Measurements from ENCODE around the gene FCN2. TPM values are rescaled to one million over a fixed set of nuclear protein-coding genes. Genes with fewer than 3 reads are reported as not detected.

FCN2 gene
- total RNA-seq, 5 donors from 2014 or later (not counting 1 experiment from before 2014, with no cell fraction given) = not detected

GRCh38 chr9:134847138-134847537 is 33.5 kb upstream of the FCN2 start:
- ChIA-PET CTCF (no interaction called here), POLR2A (no interaction called here)
- Mint-ChIP-seq H3K27ac (no peak overlapping the region), H3K4me1 (no peaks in the 10 kb centered on the region), H3K27me3 (no peaks in the 10 kb centered on the region), H3K4me3 (no peak overlapping the region), H3K9me3 (no peaks in the 10 kb centered on the region), H3K36me3 (no peaks in the 10 kb centered on the region)
- 83% methylated on average over 2 of the region's 3 CpGs for WGBS (ENCODE audit: insufficient coverage)
- no peaks in the 10 kb centered on the region for H3K36me3 ChIP-seq (ENCODE audit: control insufficient read depth in 2 of 2, extremely low read depth in 1 of 2, insufficient read depth in 1 of 2, low read length in 1 of 2)
- no peak for ATAC-seq (replicated peaks in 1 of 4)
- H3K27ac ChIP-seq (ENCODE audit: low read length) = no peak overlapping the region
- H3K4me3 ChIP-seq (ENCODE audit: control insufficient read depth in 1 of 2, extremely low read depth in 1 of 2, low read length in 1 of 2) = no peak overlapping the region
- H3K27me3 ChIP-seq (replicated peaks in 1 of 2; ENCODE audit: control insufficient read depth in 2 of 2, extremely low read depth in 1 of 2, insufficient read depth in 2 of 2, low read length in 1 of 2) = peaks cover 0 to 21% of the 10 kb centered on the region in 2 experiments
- no peaks in the 10 kb centered on the region for H3K4me1 ChIP-seq (ENCODE audit: control insufficient read depth in 1 of 2, extremely low read depth in 1 of 2, insufficient read depth in 2 of 2, low read length in 2 of 2)
- no peak for DNase-seq
- H3K9me3 ChIP-seq = no peaks in the 10 kb centered on the region

- ChIA-PET POLR2A (no interaction called here), CTCF (no interaction called here)
- no peak overlapping the region for H3K27ac ChIP-seq (ENCODE audit: low read length)
- Mint-ChIP-seq H3K36me3 (no peaks in the 10 kb centered on the region), H3K27me3 (no peaks in the 10 kb centered on the region), H3K4me1 (no peaks in the 10 kb centered on the region), H3K27ac (no peak overlapping the region), H3K9me3 (no peaks in the 10 kb centered on the region), H3K4me3 (no peak overlapping the region)
- H3K4me1 ChIP-seq (ENCODE audit: control insufficient read depth in 1 of 2, extremely low read depth in 1 of 2, insufficient read depth in 2 of 2, low read length in 2 of 2) = no peaks in the 10 kb centered on the region
- H3K9me3 ChIP-seq = no peaks in the 10 kb centered on the region
- WGBS (ENCODE audit: insufficient coverage) = 54% methylated on average over 13 of the region's 16 CpGs
- no peak for ATAC-seq (replicated peaks in 1 of 4)
- no peak overlapping the region for H3K4me3 ChIP-seq (ENCODE audit: control insufficient read depth in 1 of 2, extremely low read depth in 1 of 2, low read length in 1 of 2)
- DNase-seq = no peak
- no peaks in the 10 kb centered on the region for H3K36me3 ChIP-seq (ENCODE audit: control insufficient read depth in 2 of 2, extremely low read depth in 1 of 2, insufficient read depth in 1 of 2, low read length in 1 of 2)
- H3K27me3 ChIP-seq (replicated peaks in 1 of 2; ENCODE audit: control insufficient read depth in 2 of 2, extremely low read depth in 1 of 2, insufficient read depth in 2 of 2, low read length in 1 of 2) = peaks cover 0 to 22% of the 10 kb centered on the region in 2 experiments
Measured at GRCh38 chr9:134847752-134848432, 32.7 kb upstream of the FCN2 start.

GRCh38 chr9:134848504-134848903 is 32.1 kb upstream of the FCN2 start:
- CTCF ChIA-PET = no interaction called here
- H3K27ac ChIP-seq (ENCODE audit: low read length) = no peak overlapping the region
- H3K27me3 Mint-ChIP-seq = no peaks in the 10 kb centered on the region
- no peak overlapping the region for H3K4me3 ChIP-seq (ENCODE audit: control insufficient read depth in 1 of 2, extremely low read depth in 1 of 2, low read length in 1 of 2)
- H3K27ac Mint-ChIP-seq = no peak overlapping the region
- 87% methylated on average over 3 of the region's 10 CpGs for WGBS (ENCODE audit: insufficient coverage)
- H3K4me1 ChIP-seq (ENCODE audit: control insufficient read depth in 1 of 2, extremely low read depth in 1 of 2, insufficient read depth in 2 of 2, low read length in 2 of 2) = no peaks in the 10 kb centered on the region
- H3K4me1 Mint-ChIP-seq = no peaks in the 10 kb centered on the region
- H3K4me3 Mint-ChIP-seq = no peak overlapping the region
- POLR2A ChIA-PET = no interaction called here
- no peaks in the 10 kb centered on the region for H3K9me3 ChIP-seq
- H3K36me3 ChIP-seq (ENCODE audit: control insufficient read depth in 2 of 2, extremely low read depth in 1 of 2, insufficient read depth in 1 of 2, low read length in 1 of 2) = no peaks in the 10 kb centered on the region
- peaks cover 0 to 26% of the 10 kb centered on the region in 2 experiments for H3K27me3 ChIP-seq (replicated peaks in 1 of 2; ENCODE audit: control insufficient read depth in 2 of 2, extremely low read depth in 1 of 2, insufficient read depth in 2 of 2, low read length in 1 of 2)
- DNase-seq (no peak), ATAC-seq (replicated peaks in 1 of 4) (no peak)
- no peaks in the 10 kb centered on the region for H3K36me3 Mint-ChIP-seq
- no peaks in the 10 kb centered on the region for H3K9me3 Mint-ChIP-seq

GRCh38 chr9:134850611-134851010 is 30.0 kb upstream of the FCN2 start:
- WGBS (ENCODE audit: insufficient coverage) = 92% methylated on average over 8 of the region's 9 CpGs
- no peak overlapping the region for H3K4me3 ChIP-seq (ENCODE audit: control insufficient read depth in 1 of 2, extremely low read depth in 1 of 2, low read length in 1 of 2)
- CTCF ChIA-PET = no interaction called here
- Mint-ChIP-seq H3K27ac (no peak overlapping the region), H3K27me3 (peaks cover under 1 to 6% of the 10 kb centered on the region in 2 donors), H3K9me3 (no peaks in the 10 kb centered on the region), H3K4me3 (no peak overlapping the region), H3K4me1 (no peaks in the 10 kb centered on the region), H3K36me3 (no peaks in the 10 kb centered on the region)
- H3K36me3 ChIP-seq (ENCODE audit: control insufficient read depth in 2 of 2, extremely low read depth in 1 of 2, insufficient read depth in 1 of 2, low read length in 1 of 2) = no peaks in the 10 kb centered on the region
- no peaks in the 10 kb centered on the region for H3K4me1 ChIP-seq (ENCODE audit: control insufficient read depth in 1 of 2, extremely low read depth in 1 of 2, insufficient read depth in 2 of 2, low read length in 2 of 2)
- H3K9me3 ChIP-seq = no peaks in the 10 kb centered on the region
- POLR2A ChIA-PET = no interaction called here
- ATAC-seq (replicated peaks in 1 of 4) (no peak), DNase-seq (no peak)
- H3K27ac ChIP-seq (ENCODE audit: low read length) = no peak overlapping the region
- H3K27me3 ChIP-seq (replicated peaks in 1 of 2; ENCODE audit: control insufficient read depth in 2 of 2, extremely low read depth in 1 of 2, insufficient read depth in 2 of 2, low read length in 1 of 2) = peaks cover 0 to 45% of the 10 kb centered on the region in 2 experiments

GRCh38 chr9:134851020-134851419 is 29.6 kb upstream of the FCN2 start:
- no peak overlapping the region for H3K4me3 Mint-ChIP-seq
- ATAC-seq (replicated peaks in 1 of 4) (no peak), DNase-seq (peak in 1 of 35 experiments; percentile 3)
- no peaks in the 10 kb centered on the region for H3K36me3 ChIP-seq (ENCODE audit: control insufficient read depth in 2 of 2, extremely low read depth in 1 of 2, insufficient read depth in 1 of 2, low read length in 1 of 2)
- H3K27me3 ChIP-seq (replicated peaks in 1 of 2; ENCODE audit: control insufficient read depth in 2 of 2, extremely low read depth in 1 of 2, insufficient read depth in 2 of 2, low read length in 1 of 2) = peaks cover 0 to 49% of the 10 kb centered on the region in 2 experiments
- CTCF ChIA-PET = no interaction called here
- peaks cover 4 to 9% of the 10 kb centered on the region in 2 donors for H3K27me3 Mint-ChIP-seq
- no peaks in the 10 kb centered on the region for H3K36me3 Mint-ChIP-seq
- 50% methylated on average over 2 of the region's 12 CpGs for WGBS (ENCODE audit: insufficient coverage)
- H3K27ac Mint-ChIP-seq = no peak overlapping the region
- H3K4me3 ChIP-seq (ENCODE audit: control insufficient read depth in 1 of 2, extremely low read depth in 1 of 2, low read length in 1 of 2) = no peak overlapping the region
- POLR2A ChIA-PET = no interaction called here
- H3K4me1 Mint-ChIP-seq = no peaks in the 10 kb centered on the region
- no peaks in the 10 kb centered on the region for H3K9me3 Mint-ChIP-seq
- H3K9me3 ChIP-seq = no peaks in the 10 kb centered on the region
- no peak overlapping the region for H3K27ac ChIP-seq (ENCODE audit: low read length)
- no peaks in the 10 kb centered on the region for H3K4me1 ChIP-seq (ENCODE audit: control insufficient read depth in 1 of 2, extremely low read depth in 1 of 2, insufficient read depth in 2 of 2, low read length in 2 of 2)

GRCh38 chr9:134852906-134853654 is 27.5 kb upstream of the FCN2 start:
- no peaks in the 10 kb centered on the region for H3K4me1 ChIP-seq (ENCODE audit: control insufficient read depth in 1 of 2, extremely low read depth in 1 of 2, insufficient read depth in 2 of 2, low read length in 2 of 2)
- no peak overlapping the region for H3K4me3 ChIP-seq (ENCODE audit: control insufficient read depth in 1 of 2, extremely low read depth in 1 of 2, low read length in 1 of 2)
- Mint-ChIP-seq H3K27ac (no peak overlapping the region), H3K4me1 (no peaks in the 10 kb centered on the region), H3K4me3 (no peak overlapping the region), H3K27me3 (peaks cover 12 to 25% of the 10 kb centered on the region in 2 donors), H3K9me3 (peaks cover 0 to 5% (median 5%) of the 10 kb centered on the region in 3 donors), H3K36me3 (no peaks in the 10 kb centered on the region)
- peaks cover 0 to 41% of the 10 kb centered on the region in 2 experiments for H3K27me3 ChIP-seq (replicated peaks in 1 of 2; ENCODE audit: control insufficient read depth in 2 of 2, extremely low read depth in 1 of 2, insufficient read depth in 2 of 2, low read length in 1 of 2)
- ChIA-PET POLR2A (no interaction called here), CTCF (no interaction called here)
- ATAC-seq (replicated peaks in 1 of 4) = no peak
- peak in 1 of 35 experiments; percentile 22 for DNase-seq
- 80% methylated on average over 4 of the region's 6 CpGs for WGBS (ENCODE audit: insufficient coverage)
- H3K27ac ChIP-seq (ENCODE audit: low read length) = no peak overlapping the region
- H3K36me3 ChIP-seq (ENCODE audit: control insufficient read depth in 2 of 2, extremely low read depth in 1 of 2, insufficient read depth in 1 of 2, low read length in 1 of 2) = no peaks in the 10 kb centered on the region
- no peaks in the 10 kb centered on the region for H3K9me3 ChIP-seq
